IMR-90 (cell line): Measurements from ENCODE around the gene SLC18A3. TPM values are rescaled to one million over a fixed set of nuclear protein-coding genes. Genes with fewer than 3 reads are reported as not detected.

Experiments used
- ATAC-seq: fragments of 200-7000 bp; cut with Tn5 transposase; 2 replicates; pipeline ENCODE4 v1.9.1; 2020; ENCODE audit warnings: low read depth, mild to moderate bottlenecking, moderate library complexity
- BruUV-seq: library from RNA; stranded (reverse); fragments of 400-500 nt; replicated peaks from 2 replicates; lab custom pipeline; 2021; lab: Mats Ljungman, UMichigan
- CTCF ChIA-PET: fragments of 300-600 bp; formaldehyde crosslinking; extraction: SDS; loops from one replicate; lab custom pipeline; 2021; ENCODE audit warnings: antibody characterized with exemption; lab: Yijun Ruan, JAX
- POLR2A ChIA-PET: fragments of 300-600 bp; sonication (Branson Sonifier 250); formaldehyde crosslinking; loops from one replicate; lab custom pipeline; 2022; ENCODE audit warnings: antibody characterized with exemption; ENCODE audit not compliant: unreplicated experiment; lab: Charles Lee
- DNase-seq: peaks from one replicate; pipeline ENCODE4 v3.0.0; 2013
- H2AFZ ChIP-seq: replicated peaks from 2 replicates; pipeline ENCODE3; 2013; ENCODE audit warnings: low read length, mild to moderate bottlenecking; ENCODE audit not compliant: poor library complexity
- H2AK5ac ChIP-seq: 2 replicates; pipeline ENCODE4 v1.6.1; 2013; ENCODE audit warnings: low read depth, low read length, inconsistent platforms
- H2AK9ac ChIP-seq: replicated peaks from 2 replicates; pipeline ENCODE3; 2013; ENCODE audit warnings: mild to moderate bottlenecking, low read depth, low read length, moderate library complexity; ENCODE audit not compliant: poor library complexity
- H2BK120ac ChIP-seq: 2 replicates; pipeline ENCODE4 v1.6.1; 2013; ENCODE audit warnings: low read depth, low read length, inconsistent platforms
- H2BK15ac ChIP-seq: 3 replicates; pipeline ENCODE4 v1.6.1; 2013; ENCODE audit warnings: low read depth, low read length, inconsistent platforms
- H2BK20ac ChIP-seq: 2 replicates; pipeline ENCODE4 v1.6.1; 2013; ENCODE audit warnings: low read depth, mild to moderate bottlenecking, inconsistent platforms, low read length, moderate library complexity
- H2BK5ac ChIP-seq: 2 replicates; pipeline ENCODE4 v1.6.1; 2013; ENCODE audit warnings: mild to moderate bottlenecking, low read depth, low read length, inconsistent platforms; ENCODE audit not compliant: poor library complexity, severe bottlenecking
- H3K14ac ChIP-seq: replicated peaks from 2 replicates; pipeline ENCODE4 v1.6.1; 2013; ENCODE audit warnings: low read depth, low read length, inconsistent platforms
- H3K18ac ChIP-seq: 2 replicates; pipeline ENCODE4 v1.6.1; 2013; ENCODE audit warnings: low read depth, low read length, control low read depth
- H3K23ac ChIP-seq: 2 replicates; pipeline ENCODE4 v1.6.1; 2013; ENCODE audit warnings: low read depth, low read length, inconsistent platforms
- H3K27ac ChIP-seq: 2 replicates; pipeline ENCODE4 v1.5.1; 2013; ENCODE audit warnings: mild to moderate bottlenecking, control low read depth, low read length; ENCODE audit not compliant: insufficient read depth
- H3K27me3 ChIP-seq: 2 replicates; pipeline ENCODE4 v1.6.1; 2013; ENCODE audit warnings: low read length; ENCODE audit not compliant: control insufficient read depth, insufficient read depth
- H3K36me3 ChIP-seq: 2 replicates; pipeline ENCODE4 v1.6.1; 2013; ENCODE audit warnings: low read length, mixed read lengths; ENCODE audit not compliant: control insufficient read depth, insufficient read depth
- H3K4ac ChIP-seq: 2 replicates; pipeline ENCODE4 v1.6.1; 2013; ENCODE audit warnings: low read depth, low read length, inconsistent platforms
- H3K4me1 ChIP-seq: 2 replicates; pipeline ENCODE4 v1.6.1; 2013; ENCODE audit warnings: low read length, mixed read lengths; ENCODE audit not compliant: control insufficient read depth, insufficient read depth
- H3K4me2 ChIP-seq: 2 replicates; pipeline ENCODE4 v1.6.1; 2013; ENCODE audit warnings: low read depth, mild to moderate bottlenecking, control low read depth, low read length, moderate library complexity
- H3K4me3 ChIP-seq: 2 replicates; pipeline ENCODE4 v1.5.1; 2013; ENCODE audit warnings: low read depth, mild to moderate bottlenecking, control low read depth, low read length, moderate library complexity; ENCODE audit not compliant: insufficient read depth
- H3K56ac ChIP-seq: 2 replicates; pipeline ENCODE4 v1.6.1; 2013; ENCODE audit warnings: low read length, inconsistent platforms; ENCODE audit not compliant: insufficient read depth; ENCODE audit errors: extremely low read depth
- H3K79me1 ChIP-seq, 2 experiments: 2 replicates each; pipeline ENCODE4 v1.6.1; 2013; ENCODE audit warnings: low read length in 2 of 2, inconsistent platforms in 1 of 2, low read depth in 1 of 2
- H3K9ac ChIP-seq: 2 replicates; pipeline ENCODE4 v1.6.1; 2013; ENCODE audit warnings: low read depth, low read length, control low read depth
- H3K9me1 ChIP-seq: 2 replicates; pipeline ENCODE4 v1.6.1; 2013; ENCODE audit warnings: low read length, inconsistent platforms; ENCODE audit not compliant: insufficient read depth
- H3K9me3 ChIP-seq: 2 replicates; pipeline ENCODE4 v1.6.1; 2013; ENCODE audit warnings: low read length; ENCODE audit not compliant: control insufficient read depth, insufficient read depth
- H4K20me1 ChIP-seq: 2 replicates; pipeline ENCODE4 v1.6.1; 2013; ENCODE audit warnings: low read length, inconsistent platforms; ENCODE audit not compliant: insufficient read depth
- H4K5ac ChIP-seq: 2 replicates; pipeline ENCODE4 v1.6.1; 2013; ENCODE audit warnings: mild to moderate bottlenecking, low read depth, low read length, control low read depth
- H4K8ac ChIP-seq, 2 experiments: 2 replicates each; pipeline ENCODE4 v1.6.1; 2013; ENCODE audit warnings: low read depth in 2 of 2, low read length in 2 of 2, control low read depth in 1 of 2, inconsistent platforms in 1 of 2
- H4K91ac ChIP-seq: 2 replicates; pipeline ENCODE4 v1.6.1; 2013; ENCODE audit warnings: low read depth, low read length, inconsistent platforms; ENCODE audit not compliant: insufficient read depth
- BHLHE40 ChIP-seq: fragments of 150-350 bp; IDR thresholded peaks from 2 replicates; pipeline ENCODE4 v1.6.1; 2016; ENCODE audit warnings: mild to moderate bottlenecking, low read depth, low read length
- CHD1 ChIP-seq: IDR thresholded peaks from 2 replicates; pipeline ENCODE4 v1.6.1; 2012; ENCODE audit warnings: low read depth, low read length, improper control_type of control experiment
- CTCF ChIP-seq: conservative IDR thresholded peaks from 2 replicates; pipeline ENCODE4 v1.5.1; 2012; ENCODE audit warnings: mild to moderate bottlenecking, low read depth, low read length, improper control_type of control experiment
- ELK1 ChIP-seq: fragments of 150-350 bp; IDR thresholded peaks from 2 replicates; pipeline ENCODE4 v1.6.1; 2016; ENCODE audit warnings: low read depth, mild to moderate bottlenecking, low read length, moderate library complexity, borderline replicate concordance
- FOS ChIP-seq: fragments of 150-350 bp; IDR thresholded peaks from 2 replicates; pipeline ENCODE4 v1.6.1; 2016; ENCODE audit warnings: low read depth, low read length
- MAFK ChIP-seq: IDR thresholded peaks from 2 replicates; pipeline ENCODE4 v1.6.1; 2012; ENCODE audit warnings: low read depth, low read length, improper control_type of control experiment
- MAZ ChIP-seq: IDR thresholded peaks from 2 replicates; pipeline ENCODE4 v1.6.1; 2012; ENCODE audit warnings: low read depth, mild to moderate bottlenecking, low read length, improper control_type of control experiment, moderate library complexity, borderline replicate concordance
- MXI1 ChIP-seq: IDR thresholded peaks from 2 replicates; pipeline ENCODE4 v1.6.1; 2012; ENCODE audit warnings: low read depth, mild to moderate bottlenecking, low read length, moderate library complexity, borderline replicate concordance
- NFE2L2 ChIP-seq: fragments of 150-350 bp; IDR thresholded peaks from 2 replicates; pipeline ENCODE4 v1.6.1; 2016; ENCODE audit warnings: low read depth, mild to moderate bottlenecking, low read length
- POLR2A ChIP-seq: IDR thresholded peaks from 2 replicates; pipeline ENCODE4 v1.6.1; 2012; ENCODE audit warnings: mild to moderate bottlenecking, low read depth, low read length
- RAD21 ChIP-seq: IDR thresholded peaks from 2 replicates; pipeline ENCODE4 v1.6.1; 2012; ENCODE audit warnings: low read length, improper control_type of control experiment
- RCOR1 ChIP-seq: IDR thresholded peaks from 2 replicates; pipeline ENCODE4 v1.6.1; 2012; ENCODE audit warnings: mild to moderate bottlenecking, low read length, improper control_type of control experiment; ENCODE audit not compliant: insufficient replicate concordance
- RFX5 ChIP-seq: IDR thresholded peaks from 2 replicates; pipeline ENCODE4 v1.8.0; 2012; ENCODE audit warnings: low read depth, mild to moderate bottlenecking, low read length, moderate library complexity
- SMC3 ChIP-seq: fragments of 150-350 bp; IDR thresholded peaks from 2 replicates; pipeline ENCODE4 v1.6.1; 2016; ENCODE audit warnings: low read depth, mild to moderate bottlenecking, antibody characterized with exemption, low read length, moderate library complexity
- USF2 ChIP-seq: fragments of 150-350 bp; IDR thresholded peaks from 2 replicates; pipeline ENCODE4 v1.6.1; 2017; ENCODE audit warnings: mild to moderate bottlenecking, antibody characterized with exemption, low read length, low read depth
- WGBS, 2 experiments: methylation state at CpG; one replicate each; pipeline versions ENCODE4 v1.1.5 to v1.1.7; 2013; ENCODE audit warnings: missing lambda C conversion rate in 2 of 2; ENCODE audit not compliant: insufficient read length in 1 of 2; ENCODE audit errors: extremely low coverage in 2 of 2; 5-methylcytosine and 5-hydroxymethylcytosine counted together
- dilution Hi-C: fragments of 300-500 bp; cut with HindIII; formaldehyde crosslinking; loops from one replicate; pipeline ENCODE4 v1.14.3; 2018; ENCODE audit warnings: low sequenced_read_pairs; ENCODE audit not compliant: unreplicated experiment
- in situ Hi-C: fragments of 300-500 bp; cut with MboI; formaldehyde crosslinking; loops from 3 replicates; pipeline ENCODE4 v1.14.3; 2019; ENCODE audit warnings: low sequenced_read_pairs, inconsistent platforms, mixed read lengths
- intact Hi-C: fragments of 100-400 bp; cut with micrococcal nuclease; formaldehyde crosslinking; loops from 2 replicates; pipeline ENCODE4 v1.10.0; 2022
- polyA plus RNA-seq, 3 experiments: library from polyadenylated mRNA; depleted of rRNA; stranded (reverse); fragments of >200 nt; gene quantifications; 2 replicates each; pipeline ENCODE4 v1.2.3, GENCODE V29; 2012; ENCODE audit warnings: low replicate concordance in 1 of 3
- total RNA-seq: library from RNA; depleted of rRNA; stranded (reverse); fragments of >200 nt; gene quantifications from 2 replicates; pipeline ENCODE4 v1.2.3, GENCODE V29; 2012

The SLC18A3 gene
- total and polyA plus RNA-seq, 2 of the 4 experiments (the other 2 are of a cell fraction) = not detected

GRCh38 chr10:49605216-49605938 lies 4.7 kb upstream of the SLC18A3 start:
- in situ Hi-C loops (no loop called here), dilution Hi-C loops (no loop called here), intact Hi-C loops (loop anchor here (5.0 kb wide), 1 partner anchor 157 kb away; the partner anchor contains the start of gene OGDHL)
- no peak overlapping the region for H2AFZ ChIP-seq
- peaks cover 38% of the 10 kb centered on the region for H3K27me3 ChIP-seq
- no peak overlapping the region for H3K18ac ChIP-seq
- no peak overlapping the region for H3K23ac ChIP-seq
- no peak overlapping the region for H2BK20ac ChIP-seq
- no peak overlapping the region for H3K4me2 ChIP-seq
- POLR2A ChIA-PET = no interaction called here
- no peak overlapping the region for H3K27ac ChIP-seq
- H2BK5ac ChIP-seq = no peak overlapping the region
- H3K4me3 ChIP-seq = no peak overlapping the region
- H2BK120ac ChIP-seq = no peak overlapping the region
- no peak overlapping the region for H3K4ac ChIP-seq
- WGBS, 2 experiments = 66% methylated on average over 3 of the region's 6 CpGs; no CpG with 5 or more reads in 1 of the 2 experiments
- ATAC-seq (no peak), DNase-seq (no peak)
- no peaks in the 10 kb centered on the region for H3K9me3 ChIP-seq
- no peak overlapping the region for H4K5ac ChIP-seq
- TF ChIP-seq MAZ = no peak
- TF ChIP-seq ELK1 = no peak
- TF ChIP-seq MAFK = no peak
- TF ChIP-seq POLR2A = no peak
- TF ChIP-seq CHD1 = no peak
- TF ChIP-seq CTCF = no peak
- no peak for TF ChIP-seq MXI1
- no peak for TF ChIP-seq BHLHE40
- TF ChIP-seq NFE2L2 = no peak
- no peak for TF ChIP-seq SMC3
- no peak for TF ChIP-seq RAD21
- no peak for TF ChIP-seq RFX5
- no peak for TF ChIP-seq RCOR1
- TF ChIP-seq USF2 = no peak
- no peak for TF ChIP-seq FOS
- BruUV-seq = no TSS peak
- no peak overlapping the region for H2AK5ac ChIP-seq
- no peak overlapping the region for H4K91ac ChIP-seq
- peak overlapping the region; percentile 52 for H2AK9ac ChIP-seq
- no peaks in the 10 kb centered on the region for H4K20me1 ChIP-seq
- H3K9me1 ChIP-seq = no peaks in the 10 kb centered on the region; the same call in 1 of the 2 replicates
- CTCF ChIA-PET = no interaction called here
- H4K8ac ChIP-seq = no peak overlapping the region
- no peak overlapping the region for H3K56ac ChIP-seq
- H3K4me1 ChIP-seq = peaks cover 2% of the 10 kb centered on the region; the same call in 1 of the 2 replicates
- H3K79me1 ChIP-seq = no peaks in the 10 kb centered on the region
- H2BK15ac ChIP-seq = no peak overlapping the region
- H3K36me3 ChIP-seq = no peaks in the 10 kb centered on the region
- no peak overlapping the region for H3K14ac ChIP-seq
- H3K9ac ChIP-seq = no peak overlapping the region
